HG02610 (cell line): ENCODE data around the gene BEND3.
"Not testable (repeated sequence)": the region's sequence is repeated elsewhere in the genome, so short reads cannot be mapped to it uniquely, and the experiment has no call there.

Source experiments
- ATAC-seq: cut with Tn5 transposase; IDR thresholded peaks from one replicate; pipeline ENCODE4 v1.9.1; 2021; ENCODE audit warnings: mild to moderate bottlenecking, moderate library complexity; ENCODE audit not compliant: unreplicated experiment

BEND3 gene

DNA sequence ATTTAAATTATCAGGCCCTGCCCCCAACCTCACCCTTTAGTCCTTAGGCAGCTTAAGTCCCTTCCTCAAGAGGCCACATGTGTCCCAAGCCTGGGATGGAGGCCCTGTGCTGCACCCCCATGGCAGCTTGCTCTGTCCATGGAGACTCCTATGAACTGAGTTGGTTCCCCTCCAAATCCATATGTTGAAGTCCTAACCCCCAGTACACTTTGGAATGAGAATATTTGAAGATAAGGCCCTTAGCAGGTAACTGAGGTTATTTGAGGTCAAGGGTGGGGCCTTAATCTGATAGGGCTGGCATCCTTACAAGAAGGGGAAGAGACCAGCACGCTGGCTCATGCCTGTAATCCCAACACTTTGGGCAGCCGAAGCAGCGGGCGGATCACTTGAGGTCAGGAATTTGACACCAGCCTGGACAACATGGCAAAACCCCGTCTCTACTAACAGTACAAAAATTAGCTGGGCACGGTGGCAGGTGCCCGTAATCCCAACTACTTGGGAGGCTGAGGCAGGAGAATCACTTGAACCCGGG, 6.7 kb upstream of the BEND3 start:
- no peak for ATAC-seq

- ATAC-seq, result no peak
Observed at GRCh38 chr6:107121266-107121665, 6.0 kb upstream of the BEND3 start.

GRCh38 chr6:107120404-107120803, 5.1 kb upstream of the BEND3 start:
- ATAC-seq, result no peak

DNA sequence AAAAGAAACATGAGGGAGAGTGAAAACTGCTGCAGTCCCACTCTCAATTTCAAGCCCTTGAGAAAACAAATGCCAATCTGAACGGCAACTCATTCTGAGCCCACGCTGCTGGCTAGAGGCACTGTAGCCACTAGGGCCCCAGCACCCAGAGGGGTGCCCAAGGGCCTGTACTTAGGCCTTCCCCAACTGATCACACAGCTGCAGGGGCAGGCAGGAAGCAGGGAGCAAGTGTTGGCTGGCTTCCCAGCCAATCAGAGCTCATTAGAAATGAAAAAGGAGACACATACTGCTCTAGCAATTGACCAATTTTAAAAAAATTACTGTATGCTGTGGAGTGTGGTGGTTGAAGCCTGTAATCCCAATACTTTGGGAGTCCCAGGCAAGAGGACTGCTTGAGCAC, 3.7 kb upstream of the BEND3 start:
- ATAC-seq, result no peak

GRCh38 chr6:107118540-107118939, 3.2 kb upstream of the BEND3 start:
- not testable (repeated sequence) for ATAC-seq

GRCh38 chr6:107116931-107117330, 1.6 kb upstream of the BEND3 start:
- ATAC-seq, result no peak

- ATAC-seq, result no peak
Observed at GRCh38 chr6:107116328-107116892, 1.1 kb upstream of the BEND3 start.

DNA sequence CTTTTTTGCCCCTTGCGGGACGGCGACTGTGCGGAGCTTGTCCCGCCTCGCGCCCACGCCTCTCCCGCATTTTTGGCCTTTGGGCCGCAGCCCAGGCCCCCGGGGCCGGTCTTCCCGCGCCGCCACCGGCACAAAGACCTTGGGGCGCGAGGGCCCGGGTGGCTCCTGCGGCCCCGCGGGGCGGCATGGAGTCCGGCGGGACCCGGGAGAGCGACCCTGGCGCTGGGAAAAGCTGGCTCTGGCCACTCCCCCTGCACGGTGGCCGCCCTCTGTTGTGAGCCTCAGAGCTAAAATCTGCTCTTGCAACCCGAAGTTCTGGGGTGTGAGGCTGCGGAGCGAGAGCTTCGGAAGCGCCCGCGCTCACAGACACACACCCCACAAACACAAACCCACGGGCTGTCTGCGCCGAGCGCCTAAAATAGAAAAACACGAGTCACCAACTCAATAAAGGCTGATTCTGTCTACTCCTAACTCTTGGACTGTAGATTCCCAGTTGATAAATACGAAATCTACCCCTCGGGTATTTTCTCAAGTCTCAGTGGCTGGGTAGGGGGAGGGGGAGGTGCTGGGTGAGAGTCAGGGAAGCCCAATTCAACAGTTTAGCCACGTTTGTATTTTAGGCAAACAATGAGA, 496 bp upstream of the BEND3 start:
- peak; percentile 22 for ATAC-seq

DNA sequence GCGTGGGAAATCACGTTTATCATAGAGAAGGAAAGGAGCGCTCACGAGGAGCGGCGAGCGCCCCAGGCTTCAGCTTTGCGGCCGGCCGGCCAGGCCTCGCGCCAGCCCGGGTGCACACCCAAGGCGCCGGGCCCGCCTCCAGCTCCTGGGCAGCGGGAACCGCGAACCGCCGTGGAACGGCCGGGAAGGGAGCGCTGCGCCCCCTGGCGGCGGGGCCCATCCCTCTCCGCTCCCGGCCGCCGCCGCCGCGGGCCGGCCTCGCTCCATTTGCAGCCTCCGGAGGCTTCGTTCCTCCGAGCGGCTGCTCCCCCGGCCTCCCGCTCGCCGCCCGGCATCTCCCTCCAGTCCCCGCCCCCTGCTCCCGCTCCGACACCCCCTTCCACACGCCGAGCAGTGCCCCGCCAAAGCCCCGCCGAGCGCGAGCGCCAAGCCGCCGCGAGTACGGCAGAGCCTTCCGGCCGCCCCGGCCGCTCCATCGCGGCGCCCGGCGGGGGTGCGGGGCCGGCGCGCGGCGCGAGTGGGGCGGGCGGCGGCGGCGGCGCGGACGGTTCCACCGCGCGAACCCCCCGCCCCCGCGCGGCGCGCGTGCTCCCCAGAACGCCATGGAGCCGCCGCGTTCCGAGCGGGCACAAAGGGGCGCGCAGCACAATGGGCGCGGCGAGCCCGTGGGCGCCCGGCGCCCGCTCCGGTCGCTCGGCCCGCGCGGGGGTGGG, 946 bp downstream of the BEND3 start:
- ATAC-seq, result peak; percentile 68

- no peak for ATAC-seq
Observed at GRCh38 chr6:107110200-107110599, 5.1 kb downstream of the BEND3 start.

DNA sequence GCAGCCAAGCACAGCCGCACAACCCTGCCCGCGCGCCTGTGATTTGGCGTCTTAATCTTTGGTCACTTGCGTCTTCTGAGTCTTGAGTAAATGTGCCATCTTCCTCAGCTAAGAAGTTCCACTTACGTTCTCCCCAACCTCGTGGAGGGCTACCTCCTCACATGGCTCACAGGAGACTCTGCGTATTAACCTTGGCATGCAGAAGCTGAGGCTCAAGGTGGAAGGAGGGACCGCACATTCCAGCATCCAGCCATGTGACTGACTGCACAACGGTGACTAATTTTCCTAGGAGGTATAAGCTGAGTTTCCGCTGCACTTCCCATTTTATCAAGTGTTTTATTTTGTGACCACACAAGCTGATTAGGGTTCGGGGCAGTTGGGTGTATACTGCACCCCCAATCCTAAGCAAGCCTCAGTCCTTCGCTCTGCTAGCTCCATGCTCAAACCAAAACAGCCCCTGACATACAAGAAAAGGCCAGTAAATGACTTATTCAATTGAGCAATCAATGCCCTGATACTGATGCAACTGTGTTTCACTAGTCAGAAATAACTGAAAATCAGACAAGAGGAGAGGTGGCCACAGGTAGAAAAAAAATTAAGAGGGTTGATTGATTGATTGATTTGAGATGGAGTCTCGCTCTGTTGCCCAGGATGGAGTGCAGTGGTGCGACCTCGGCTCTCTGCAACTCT, 7.0 kb downstream of the BEND3 start:
- ATAC-seq, result no peak

DNA sequence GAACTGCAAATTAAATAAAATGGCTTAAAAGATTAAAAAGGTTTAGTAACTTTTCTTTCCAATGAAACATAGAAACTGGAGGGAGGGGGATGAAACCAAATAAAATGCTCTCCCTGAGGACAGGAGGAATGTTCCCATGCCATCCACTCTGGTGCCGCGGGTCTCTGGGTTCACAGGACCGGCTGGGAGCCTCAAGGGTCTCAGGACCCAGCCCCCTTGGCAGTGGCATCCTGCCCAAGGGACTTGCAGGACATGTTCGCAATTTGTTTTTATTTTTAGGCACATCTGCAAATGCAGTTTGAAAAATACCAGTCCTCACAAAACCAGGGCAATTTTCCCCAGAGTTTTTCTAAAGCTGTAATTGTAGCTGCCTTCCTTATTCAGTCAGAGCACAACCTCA, 7.5 kb downstream of the BEND3 start:
- no peak for ATAC-seq

DNA sequence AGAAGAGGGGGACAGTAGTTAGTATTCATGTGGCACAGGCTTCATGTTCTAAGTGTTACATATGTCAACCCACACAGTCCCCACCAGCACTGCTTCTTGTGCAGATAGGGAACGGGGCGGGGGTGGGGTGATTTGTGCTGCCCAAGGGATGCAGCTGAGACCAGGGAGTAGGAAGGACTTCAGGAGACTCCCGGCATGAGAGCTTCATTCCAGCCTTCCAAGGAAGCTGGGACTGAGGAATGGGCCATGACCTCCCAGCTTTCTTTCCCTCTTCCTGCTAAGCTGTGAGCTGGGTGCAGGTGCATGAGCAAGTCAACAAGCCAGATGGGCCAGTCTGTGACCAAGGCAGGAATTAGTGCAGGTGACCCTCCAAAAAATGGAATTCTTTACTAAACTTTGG, 9.2 kb downstream of the BEND3 start:
- no peak for ATAC-seq

- no peak for ATAC-seq
Observed at GRCh38 chr6:107105511-107106116, 9.7 kb downstream of the BEND3 start.

GRCh38 chr6:107103082-107103481, 12.2 kb downstream of the BEND3 start:
- no peak for ATAC-seq

DNA sequence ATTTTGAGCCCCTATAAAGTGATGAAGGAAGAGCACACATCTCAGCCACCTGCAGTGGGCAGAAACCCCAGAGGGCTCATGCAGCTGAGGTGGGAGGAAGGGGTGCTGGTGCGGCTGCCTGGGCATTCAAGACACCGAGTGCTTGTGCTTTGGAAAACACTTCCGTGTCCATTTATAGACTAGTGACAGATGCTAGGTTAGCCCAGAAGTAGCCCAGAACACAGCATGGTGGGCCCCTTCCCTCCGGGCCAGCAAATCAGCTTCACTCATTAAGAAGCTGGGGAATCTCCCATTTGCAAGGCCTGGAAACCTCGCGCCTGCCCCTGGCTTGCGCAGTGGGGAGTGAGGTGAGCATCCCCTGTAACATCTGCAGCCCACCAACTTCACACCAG, 12.9 kb downstream of the BEND3 start:
- ATAC-seq, result no peak

DNA sequence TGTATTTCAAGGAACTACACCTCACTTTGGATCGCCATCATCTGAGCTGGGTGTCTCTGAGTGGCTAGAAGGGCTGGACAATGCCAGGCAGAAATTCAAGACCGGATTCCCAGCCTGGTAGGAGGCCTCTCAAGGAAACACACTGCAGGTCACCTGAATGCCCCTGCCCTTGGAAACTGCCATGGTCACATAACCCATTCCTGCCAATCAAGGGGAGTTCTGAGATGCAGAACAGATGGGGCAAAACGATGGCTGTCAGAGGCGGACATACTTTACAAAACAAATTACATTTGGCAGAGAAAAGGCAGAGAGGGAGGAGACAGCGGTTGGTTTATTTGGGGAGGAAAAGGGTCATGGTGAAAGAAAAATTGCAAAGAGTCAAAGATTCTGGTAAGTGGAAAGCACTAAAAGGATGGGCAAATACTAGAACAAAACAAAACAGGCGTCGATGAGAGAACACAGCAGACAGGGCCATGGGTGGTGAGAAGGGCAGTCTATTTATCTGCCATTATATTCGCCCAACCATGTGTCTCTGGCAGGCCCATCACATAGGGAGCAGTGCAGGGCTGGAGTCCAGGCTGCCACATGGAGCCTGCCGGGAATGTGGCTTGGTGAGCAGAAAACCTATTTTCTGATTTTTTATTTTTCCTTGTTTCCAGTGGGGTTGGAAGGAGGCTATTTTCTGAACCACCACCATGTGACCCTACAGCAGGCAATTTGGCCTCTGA, 13.5 kb downstream of the BEND3 start:
- ATAC-seq, result no peak

DNA sequence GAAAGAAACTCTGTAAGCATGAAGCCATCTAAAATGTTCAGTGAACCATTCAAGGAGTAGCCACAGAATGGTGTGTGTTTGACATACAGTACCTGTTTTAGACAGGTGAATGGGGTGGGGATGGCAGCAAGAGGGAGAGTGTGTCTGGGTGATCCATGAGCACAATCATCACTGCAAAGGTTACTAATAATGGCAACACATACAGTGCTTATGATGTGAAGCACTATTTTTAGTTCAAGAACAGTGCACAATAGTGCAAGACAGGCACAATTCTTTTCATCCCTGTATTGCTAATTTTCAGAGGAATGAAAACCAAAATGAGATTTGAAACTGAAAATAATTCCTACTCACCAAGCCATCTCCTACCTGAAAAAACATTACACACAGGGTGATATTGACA, 14.1 kb downstream of the BEND3 start:
- ATAC-seq, result no peak

- no peak for ATAC-seq
Observed at GRCh38 chr6:107098436-107099307, 16.6 kb downstream of the BEND3 start.

- not testable (repeated sequence) for ATAC-seq
Observed at GRCh38 chr6:107084459-107084858, 30.9 kb downstream of the BEND3 start.
